ENCODE data around the gene MED20. TPM values are rescaled to one million over a fixed set of nuclear protein-coding genes. Genes with fewer than 3 reads are reported as not detected.

Gene MED20
- total and polyA plus RNA-seq, 2 of the 8 experiments (the other 6 are each of a cell fraction or from before 2014, with no cell fraction given): 38.7 to 51.8 TPM

DNA sequence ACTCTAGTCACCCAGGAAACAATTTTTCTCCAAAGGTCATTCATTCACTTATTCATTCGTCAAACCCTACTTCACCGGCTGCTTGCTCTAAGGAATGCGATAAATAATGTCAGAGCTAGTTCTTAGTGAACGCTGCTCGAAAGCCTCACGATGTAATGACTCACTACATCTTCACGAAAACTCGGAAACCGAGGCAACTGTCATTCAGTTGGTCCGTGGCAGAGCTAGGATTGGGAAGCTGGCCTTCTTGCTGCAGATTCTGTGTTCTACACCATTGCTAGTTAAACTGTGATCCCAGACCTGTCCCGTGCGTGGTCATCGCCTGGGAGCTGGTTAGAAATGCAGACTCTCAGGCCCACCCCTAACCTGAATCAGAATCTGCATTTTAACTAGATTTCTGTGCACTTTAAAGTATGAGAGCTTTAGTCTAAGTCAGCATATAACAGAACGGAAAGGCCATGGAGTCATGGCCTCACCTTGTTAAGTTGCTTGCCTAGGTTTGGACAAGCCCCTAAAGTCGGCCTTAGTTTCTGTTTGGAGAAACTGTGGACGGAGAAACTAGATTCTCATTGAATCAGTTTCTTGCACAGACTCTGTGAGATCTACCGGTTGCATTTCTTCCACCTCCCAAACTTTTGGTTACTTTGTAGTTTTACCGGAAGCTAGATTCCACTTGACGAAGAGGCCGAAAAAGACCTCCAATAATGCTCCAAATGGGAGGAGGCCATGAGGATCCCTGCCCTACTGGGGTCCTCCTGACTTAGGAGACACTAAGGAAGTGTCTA, 21.3 kb upstream of the MED20 start (continued):
- TF ChIP-seq, protein P1, sequence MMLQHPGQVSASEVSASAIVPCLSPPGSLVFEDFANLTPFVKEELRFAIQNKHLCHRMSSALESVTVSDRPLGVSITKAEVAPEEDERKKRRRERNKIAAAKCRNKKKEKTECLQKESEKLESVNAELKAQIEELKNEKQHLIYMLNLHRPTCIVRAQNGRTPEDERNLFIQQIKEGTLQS (IDR thresholded peaks at IDR 0.05; ENCODE audit: insufficient read depth, low read depth, low read length): no peak
- TF ChIP-seq POLR2AphosphoS5 (IDR thresholded peaks at IDR 0.05; ENCODE audit: low read depth, low read length): no peak
